GM21786 (cell line): Measurements from ENCODE around the gene PTBP1.

Source experiments
- ATAC-seq: cut with Tn5 transposase; IDR thresholded peaks from one replicate; pipeline ENCODE4 v1.9.1; 2021; ENCODE audit not compliant: unreplicated experiment

Gene PTBP1

GRCh38 chr19:795691-796581 lies 1.3 kb upstream of the PTBP1 start:
- ATAC-seq = no peak

- ATAC-seq = peak; percentile 27
These were observed 519 bp downstream of the PTBP1 start for GRCh38 chr19:797528-798414.

- ATAC-seq = no peak
These were observed 1.3 kb downstream of the PTBP1 start for GRCh38 chr19:798415-799075.

GRCh38 chr19:799076-799881 lies 2.0 kb downstream of the PTBP1 start:
- no peak for ATAC-seq

- ATAC-seq = no peak
These were observed 3.2 kb downstream of the PTBP1 start for GRCh38 chr19:800360-801029.

GRCh38 chr19:801030-801860 lies 4.0 kb downstream of the PTBP1 start:
- ATAC-seq = no peak

- no peak for ATAC-seq
These were observed 4.7 kb downstream of the PTBP1 start for GRCh38 chr19:801861-802497.

GRCh38 chr19:802498-803098 lies 5.3 kb downstream of the PTBP1 start:
- ATAC-seq = no peak

GRCh38 chr19:803099-803561 lies 5.9 kb downstream of the PTBP1 start:
- ATAC-seq = no peak

DNA sequence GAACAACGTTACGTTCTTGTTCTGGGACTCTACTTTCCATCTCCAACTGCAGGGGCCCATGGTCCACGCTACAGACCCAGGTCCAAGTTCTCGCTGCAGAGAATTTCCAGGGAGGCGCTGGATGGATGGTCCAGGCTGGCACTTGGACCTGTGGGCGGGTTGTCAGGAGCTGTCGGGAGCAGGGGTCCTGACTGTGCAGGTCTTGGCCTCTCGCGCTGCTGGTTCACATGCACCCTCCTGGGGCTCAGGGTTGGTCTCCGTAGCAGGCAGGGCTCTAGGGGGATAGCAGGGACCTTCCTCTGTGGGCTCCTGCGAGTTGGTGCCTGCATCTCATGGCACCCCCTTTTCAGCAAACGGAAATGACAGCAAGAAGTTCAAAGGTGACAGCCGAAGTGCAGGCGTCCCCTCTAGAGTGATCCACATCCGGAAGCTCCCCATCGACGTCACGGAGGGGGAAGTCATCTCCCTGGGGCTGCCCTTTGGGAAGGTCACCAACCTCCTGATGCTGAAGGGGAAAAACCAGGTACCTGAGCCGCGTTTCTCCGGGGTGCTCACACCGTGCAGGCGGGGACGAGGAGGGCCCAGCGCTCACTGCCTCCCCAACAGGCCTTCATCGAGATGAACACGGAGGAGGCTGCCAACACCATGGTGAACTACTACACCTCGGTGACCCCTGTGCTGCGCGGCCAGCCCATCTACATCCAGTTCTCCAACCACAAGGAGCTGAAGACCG lies 6.6 kb downstream of the PTBP1 start:
- no peak for ATAC-seq

- ATAC-seq = no peak
These were observed 7.3 kb downstream of the PTBP1 start for GRCh38 chr19:804419-805165.

DNA sequence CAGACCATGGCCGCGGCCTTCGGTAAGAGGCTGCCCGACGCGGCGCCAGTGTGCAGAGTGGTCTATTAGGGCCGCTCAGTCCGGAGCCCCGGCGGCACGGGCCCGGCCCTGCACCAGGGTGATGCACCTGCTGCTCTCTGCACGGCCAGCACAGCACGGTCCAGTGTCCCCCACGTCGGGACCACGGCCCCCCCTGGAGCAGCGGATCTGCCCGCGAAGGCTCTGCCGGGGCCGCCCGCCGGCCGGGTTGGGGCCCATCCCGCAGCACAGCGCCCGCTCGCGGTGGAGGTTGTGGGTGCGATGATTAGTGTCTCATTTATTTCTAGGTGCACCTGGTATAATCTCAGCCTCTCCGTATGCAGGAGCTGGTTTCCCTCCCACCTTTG lies 7.9 kb downstream of the PTBP1 start:
- ATAC-seq = no peak

GRCh38 chr19:805600-806550 lies 8.6 kb downstream of the PTBP1 start:
- no peak for ATAC-seq

DNA sequence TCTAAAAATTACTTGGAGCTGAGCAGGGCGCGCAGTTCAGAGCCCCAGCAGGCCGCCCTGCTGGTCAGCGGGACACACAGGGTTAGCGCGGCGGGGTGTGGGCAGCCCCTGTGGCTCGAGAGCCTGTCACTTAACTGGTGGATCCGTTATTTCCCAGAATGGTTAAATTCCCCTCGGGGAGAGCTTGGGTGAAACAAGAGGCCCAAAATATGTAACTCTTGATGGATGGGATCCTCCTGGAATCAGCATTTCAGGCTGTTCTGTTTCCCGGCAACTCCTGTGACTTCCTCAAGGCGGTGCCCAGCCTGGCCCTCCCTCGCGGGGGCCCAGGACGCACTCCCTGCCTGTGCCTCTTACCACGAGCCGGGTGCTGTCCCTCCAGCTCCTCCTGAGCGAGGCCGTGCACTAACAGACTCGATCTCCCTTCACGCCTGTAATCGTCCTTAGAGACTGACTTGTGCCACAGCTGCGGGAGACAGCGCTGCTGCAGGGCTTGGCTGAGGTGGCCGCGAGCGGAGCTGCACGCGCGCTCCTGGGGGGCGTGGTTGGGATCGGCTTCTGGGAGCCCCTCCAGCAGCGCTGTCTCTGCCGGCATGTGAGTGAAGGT lies 9.7 kb downstream of the PTBP1 start:
- ATAC-seq = no peak
